ENCODE results near the gene CLEC4D.
"Not testable (repeated sequence)": the region's sequence is repeated elsewhere in the genome, so short reads cannot be mapped to it uniquely, and the experiment has no call there.

Gene CLEC4D

GRCh38 chr12:8513256-8513655 lies at the start of gene CLEC4D:
CLEC4D (plus strand) TSS chr12:8513503; CDS start chr12:8513733, 230 bp downstream.
- H3K27me3 ChIP-seq (ENCODE audit: insufficient read depth, low read length) = peaks cover 2% of the 10 kb centered on the region
- no peak within 1 kb of the TSS for H3K4me3 ChIP-seq (ENCODE audit: low read length)
- peaks cover 2% of the 10 kb centered on the region for H3K4me1 ChIP-seq (ENCODE audit: insufficient read depth, low read length)
- H3K9me3 ChIP-seq (ENCODE audit: low read length) = no peaks in the 10 kb centered on the region
- no peaks in the 10 kb centered on the region for H3K36me3 ChIP-seq (ENCODE audit: insufficient read depth, low read length)
- H2AFZ ChIP-seq (ENCODE audit: low read depth, low read length) = no peak within 1 kb of the TSS

DNA sequence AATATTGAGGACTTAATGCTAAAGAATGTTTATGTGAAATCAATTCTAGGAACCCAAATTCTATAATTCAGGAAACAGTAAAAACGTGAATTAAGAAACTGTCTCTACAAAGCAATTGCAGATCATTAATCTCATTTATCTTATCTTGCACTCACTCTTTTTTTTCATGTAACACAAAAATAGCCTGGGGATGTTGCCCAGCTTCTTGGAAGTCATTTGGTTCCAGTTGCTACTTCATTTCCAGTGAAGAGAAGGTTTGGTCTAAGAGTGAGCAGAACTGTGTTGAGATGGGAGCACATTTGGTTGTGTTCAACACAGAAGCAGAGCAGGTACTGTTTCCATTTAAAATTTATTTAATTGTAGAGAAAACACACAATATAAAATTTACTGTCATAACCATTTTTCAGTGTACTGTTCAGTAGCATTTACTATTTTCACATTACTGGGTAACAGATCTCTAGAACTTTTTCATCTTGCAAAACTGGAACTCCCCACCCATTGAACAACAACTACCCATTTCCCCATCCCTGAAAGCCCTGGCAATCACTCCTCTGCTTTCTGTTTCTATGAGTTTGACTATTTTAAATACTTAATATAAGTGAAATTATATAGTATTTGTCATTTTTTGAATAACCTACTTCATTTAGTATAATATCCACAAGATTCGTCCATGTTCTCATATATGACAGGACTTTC lies 47.9 kb upstream of the CLEC4D start:
- Histone ChIP-seq H3K9me3 (ENCODE audit: low read length) (no peaks in the 10 kb centered on the region), H3K27me3 (ENCODE audit: insufficient read depth, low read length) (no peaks in the 10 kb centered on the region), H3K4me1 (ENCODE audit: insufficient read depth, low read length) (no peaks in the 10 kb centered on the region), H3K36me3 (ENCODE audit: insufficient read depth, low read length) (no peaks in the 10 kb centered on the region), H3K4me3 (ENCODE audit: low read length) (no peak overlapping the region), H2AFZ (ENCODE audit: low read depth, low read length) (no peak overlapping the region)

DNA sequence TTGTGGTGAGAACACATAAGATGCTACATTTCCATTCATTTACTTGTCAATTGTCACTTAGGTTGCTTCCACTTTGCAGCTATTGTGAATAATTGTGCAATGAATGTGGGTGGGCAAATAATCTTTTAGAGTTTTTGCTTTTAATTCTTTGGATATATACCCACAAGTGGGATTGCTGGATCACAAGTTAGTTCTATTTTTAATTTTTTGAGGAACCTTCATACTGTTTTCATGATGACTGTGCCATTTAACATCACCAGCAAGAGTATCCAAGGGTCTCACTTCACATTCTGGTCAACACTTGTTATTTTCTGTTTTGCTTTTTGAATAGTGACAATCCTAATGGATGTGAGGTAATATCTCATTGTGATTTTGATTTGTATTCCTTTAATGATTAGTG lies 47.1 kb upstream of the CLEC4D start:
- no peak overlapping the region for H3K4me3 ChIP-seq (ENCODE audit: low read length)
- no peaks in the 10 kb centered on the region for H3K4me1 ChIP-seq (ENCODE audit: insufficient read depth, low read length)
- no peaks in the 10 kb centered on the region for H3K27me3 ChIP-seq (ENCODE audit: insufficient read depth, low read length)
- H3K9me3 ChIP-seq (ENCODE audit: low read length) = no peaks in the 10 kb centered on the region
- no peaks in the 10 kb centered on the region for H3K36me3 ChIP-seq (ENCODE audit: insufficient read depth, low read length)
- H2AFZ ChIP-seq (ENCODE audit: low read depth, low read length) = no peak overlapping the region

DNA sequence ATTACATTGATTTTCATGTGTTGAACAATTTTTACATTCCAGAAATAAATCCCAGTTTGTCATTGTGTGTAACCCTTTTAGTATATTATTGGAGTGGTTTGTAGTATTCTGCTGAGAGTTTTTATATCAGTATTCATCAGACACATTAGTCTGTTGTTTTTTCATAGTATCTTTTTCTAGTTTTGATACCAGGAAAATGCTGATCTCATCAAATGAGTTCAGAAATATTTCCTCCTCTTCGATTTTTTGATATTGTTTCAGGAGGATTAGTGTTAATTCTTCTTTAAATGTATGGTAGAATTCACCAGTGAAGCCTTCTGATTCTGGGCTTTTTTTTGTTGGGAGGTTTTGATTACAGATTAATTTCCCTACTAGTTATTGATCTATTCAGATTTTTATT lies 42.2 kb upstream of the CLEC4D start:
- Histone ChIP-seq H3K9me3 (ENCODE audit: low read length) (no peaks in the 10 kb centered on the region), H3K4me1 (ENCODE audit: insufficient read depth, low read length) (peaks cover 11% of the 10 kb centered on the region)

GRCh38 chr12:8475508-8476203 lies 37.6 kb upstream of the CLEC4D start:
- no peaks in the 10 kb centered on the region for H3K27me3 ChIP-seq (ENCODE audit: insufficient read depth, low read length)
- no peak overlapping the region for H2AFZ ChIP-seq (ENCODE audit: low read depth, low read length)
- H3K4me3 ChIP-seq (ENCODE audit: low read length) = no peak overlapping the region
- no peaks in the 10 kb centered on the region for H3K9me3 ChIP-seq (ENCODE audit: low read length)
- H3K4me1 ChIP-seq (ENCODE audit: insufficient read depth, low read length) = peaks cover 11% of the 10 kb centered on the region
- no peaks in the 10 kb centered on the region for H3K36me3 ChIP-seq (ENCODE audit: insufficient read depth, low read length)

More for the DNA sequence above, 42.2 kb upstream of the CLEC4D start:
- Histone ChIP-seq H3K27me3 (ENCODE audit: insufficient read depth, low read length) (no peaks in the 10 kb centered on the region), H3K4me3 (ENCODE audit: low read length) (no peak overlapping the region), H3K36me3 (ENCODE audit: insufficient read depth, low read length) (no peaks in the 10 kb centered on the region), H2AFZ (ENCODE audit: low read depth, low read length) (no peak overlapping the region)

- Histone ChIP-seq H3K4me1 (ENCODE audit: insufficient read depth, low read length) (peaks cover 4% of the 10 kb centered on the region), H3K36me3 (ENCODE audit: insufficient read depth, low read length) (no peaks in the 10 kb centered on the region), H3K27me3 (ENCODE audit: insufficient read depth, low read length) (no peaks in the 10 kb centered on the region), H2AFZ (ENCODE audit: low read depth, low read length) (no peak overlapping the region), H3K4me3 (ENCODE audit: low read length) (no peak overlapping the region), H3K9me3 (ENCODE audit: low read length) (no peaks in the 10 kb centered on the region)
These were observed 30.7 kb upstream of the CLEC4D start for GRCh38 chr12:8482571-8483061.

GRCh38 chr12:8483079-8483478 lies 30.2 kb upstream of the CLEC4D start:
- H2AFZ ChIP-seq (ENCODE audit: low read depth, low read length) = no peak overlapping the region
- H3K4me1 ChIP-seq (ENCODE audit: insufficient read depth, low read length) = peaks cover 4% of the 10 kb centered on the region
- no peaks in the 10 kb centered on the region for H3K36me3 ChIP-seq (ENCODE audit: insufficient read depth, low read length)
- no peaks in the 10 kb centered on the region for H3K9me3 ChIP-seq (ENCODE audit: low read length)
- no peaks in the 10 kb centered on the region for H3K27me3 ChIP-seq (ENCODE audit: insufficient read depth, low read length)
- H3K4me3 ChIP-seq (ENCODE audit: low read length) = no peak overlapping the region

DNA sequence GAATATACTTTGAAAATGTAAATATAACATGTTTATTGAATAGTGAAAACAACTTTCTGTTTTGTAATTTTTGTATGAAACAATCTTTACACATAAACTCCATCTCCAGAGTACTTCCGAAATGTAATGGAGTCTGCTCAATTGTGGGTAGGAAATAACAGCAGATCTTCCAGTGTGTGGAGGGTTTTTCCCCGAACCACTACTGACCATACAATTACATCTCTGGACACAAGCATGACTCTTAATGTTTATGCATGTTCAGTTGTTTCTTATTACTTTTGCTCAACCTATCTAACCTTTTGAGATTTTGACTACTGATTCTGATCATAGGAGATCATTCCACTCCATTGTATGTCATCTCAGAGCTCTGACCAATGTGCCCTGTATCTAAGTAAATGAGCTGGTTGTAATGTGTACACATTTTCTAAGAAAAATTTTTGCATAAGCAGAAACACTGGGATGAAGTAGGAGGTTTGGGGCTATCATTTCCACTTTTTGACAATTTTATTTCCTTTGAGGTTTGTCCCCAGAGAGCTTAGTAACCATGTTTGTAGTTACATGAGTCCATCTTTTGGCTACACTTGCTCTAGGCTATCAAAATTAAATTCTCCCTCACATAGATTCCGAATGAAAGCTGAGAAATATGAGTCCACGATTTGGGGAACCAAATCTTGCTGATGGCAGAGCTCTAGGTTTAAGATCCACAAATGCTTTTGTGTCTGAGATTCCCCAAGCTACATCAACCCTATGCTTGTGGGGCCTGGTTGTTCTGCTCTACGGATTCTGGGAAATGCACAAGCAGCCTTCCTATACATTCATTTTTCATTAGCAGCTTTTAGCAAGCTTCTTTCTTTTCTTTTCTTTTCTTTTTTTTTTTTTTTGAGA lies 21.4 kb upstream of the CLEC4D start:
- no peaks in the 10 kb centered on the region for H3K27me3 ChIP-seq (ENCODE audit: insufficient read depth, low read length)
- H2AFZ ChIP-seq (ENCODE audit: low read depth, low read length) = no peak overlapping the region
- no peaks in the 10 kb centered on the region for H3K36me3 ChIP-seq (ENCODE audit: insufficient read depth, low read length)
- no peak overlapping the region for H3K4me3 ChIP-seq (ENCODE audit: low read length)
- H3K4me1 ChIP-seq (ENCODE audit: insufficient read depth, low read length) = no peaks in the 10 kb centered on the region
- H3K9me3 ChIP-seq (ENCODE audit: low read length) = no peaks in the 10 kb centered on the region

- Histone ChIP-seq H3K4me3 (ENCODE audit: low read length) (no peak overlapping the region), H3K36me3 (ENCODE audit: insufficient read depth, low read length) (no peaks in the 10 kb centered on the region), H3K27me3 (ENCODE audit: insufficient read depth, low read length) (no peaks in the 10 kb centered on the region), H3K4me1 (ENCODE audit: insufficient read depth, low read length) (no peaks in the 10 kb centered on the region), H3K9me3 (ENCODE audit: low read length) (no peaks in the 10 kb centered on the region), H2AFZ (ENCODE audit: low read depth, low read length) (no peak overlapping the region)
These were observed 20.2 kb upstream of the CLEC4D start for GRCh38 chr12:8493084-8493483.

DNA sequence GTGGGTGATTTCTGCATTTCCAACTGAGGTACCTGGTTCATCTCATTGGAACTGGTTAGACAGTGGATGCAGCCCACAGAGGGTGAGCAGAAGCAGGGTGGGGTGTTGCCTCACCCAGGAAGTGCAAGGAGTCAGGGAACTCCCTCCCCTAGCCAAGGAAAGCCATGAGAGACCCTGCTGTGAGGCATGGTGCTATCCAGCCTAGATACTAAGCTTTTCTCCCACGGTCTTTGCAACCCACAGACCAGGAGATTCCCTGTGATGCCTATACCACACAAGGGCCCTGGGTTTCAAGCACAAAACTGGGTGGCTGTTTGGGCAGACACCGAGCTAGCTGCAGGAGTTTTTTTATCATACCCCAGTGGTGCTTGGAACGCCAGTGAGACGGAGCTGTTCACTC lies 17.6 kb upstream of the CLEC4D start:
- not testable (repeated sequence) for H3K36me3 ChIP-seq (ENCODE audit: insufficient read depth, low read length); H3K4me1 ChIP-seq (ENCODE audit: insufficient read depth, low read length); H3K9me3 ChIP-seq (ENCODE audit: low read length); H3K27me3 ChIP-seq (ENCODE audit: insufficient read depth, low read length); H3K4me3 ChIP-seq (ENCODE audit: low read length); H2AFZ ChIP-seq (ENCODE audit: low read depth, low read length)

GRCh38 chr12:8496074-8496473 lies 17.2 kb upstream of the CLEC4D start:
- H3K4me1 ChIP-seq (ENCODE audit: insufficient read depth, low read length); H2AFZ ChIP-seq (ENCODE audit: low read depth, low read length); H3K4me3 ChIP-seq (ENCODE audit: low read length); H3K27me3 ChIP-seq (ENCODE audit: insufficient read depth, low read length); H3K9me3 ChIP-seq (ENCODE audit: low read length); H3K36me3 ChIP-seq (ENCODE audit: insufficient read depth, low read length): not testable (repeated sequence)

DNA sequence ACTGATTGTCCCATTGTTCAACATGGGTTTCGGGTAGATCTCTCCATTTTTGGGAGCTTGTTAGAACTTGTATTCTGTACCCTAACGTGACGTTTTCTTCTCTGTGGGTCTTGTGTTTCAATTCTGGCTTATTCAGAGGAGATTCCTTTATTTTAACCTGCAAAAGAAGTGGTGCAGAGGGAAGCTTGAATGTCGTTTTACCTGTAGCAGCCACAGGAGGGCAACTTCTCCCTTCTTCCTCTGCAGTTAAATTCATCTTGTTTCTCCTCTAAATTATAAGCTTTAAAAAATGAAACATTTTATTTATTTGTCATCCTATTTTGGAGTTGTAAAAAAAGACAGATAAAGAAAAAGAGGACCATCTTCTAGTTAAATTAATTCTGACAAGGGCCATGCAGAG lies 13.7 kb upstream of the CLEC4D start:
- no peak overlapping the region for H2AFZ ChIP-seq (ENCODE audit: low read depth, low read length)
- no peaks in the 10 kb centered on the region for H3K4me1 ChIP-seq (ENCODE audit: insufficient read depth, low read length)
- no peaks in the 10 kb centered on the region for H3K36me3 ChIP-seq (ENCODE audit: insufficient read depth, low read length)
- no peaks in the 10 kb centered on the region for H3K9me3 ChIP-seq (ENCODE audit: low read length)
- H3K27me3 ChIP-seq (ENCODE audit: insufficient read depth, low read length) = no peaks in the 10 kb centered on the region
- no peak overlapping the region for H3K4me3 ChIP-seq (ENCODE audit: low read length)

- no peaks in the 10 kb centered on the region for H3K9me3 ChIP-seq (ENCODE audit: low read length)
These were observed 11.6 kb upstream of the CLEC4D start for GRCh38 chr12:8501720-8502119.

More at GRCh38 chr12:8501720-8502119, 11.6 kb upstream of the CLEC4D start:
- H3K4me3 ChIP-seq (ENCODE audit: low read length) = no peak overlapping the region
- no peaks in the 10 kb centered on the region for H3K27me3 ChIP-seq (ENCODE audit: insufficient read depth, low read length)
- no peaks in the 10 kb centered on the region for H3K36me3 ChIP-seq (ENCODE audit: insufficient read depth, low read length)
- H2AFZ ChIP-seq (ENCODE audit: low read depth, low read length) = no peak overlapping the region
- H3K4me1 ChIP-seq (ENCODE audit: insufficient read depth, low read length) = no peaks in the 10 kb centered on the region

Measured in neuron (in vitro differentiated cells).